Breast epithelium (tissue), 4 donors: Measurements from ENCODE around the gene DST. TPM values are rescaled to one million over a fixed set of nuclear protein-coding genes. Genes with fewer than 3 reads are reported as not detected.

ENCODE experiments used
- DNase-seq, 2 donors: peaks; one replicate each; pipeline ENCODE4 v3.0.0-alpha.2; 2019; ENCODE audit warnings: low spot score in 2 of 2
- H3K27ac ChIP-seq, 2 donors: fragments of 200-600 bp; sonication (generic) in 1 of 2; one replicate each; pipeline ENCODE4 v1.5.1; 2016 to 2019; ENCODE audit warnings: mild to moderate bottlenecking in 1 of 2
- H3K27me3 ChIP-seq, 2 donors: fragments of 200-600 bp; sonication (generic) in 1 of 2; one replicate each; pipeline versions ENCODE4 v1.5.1 to v1.6.0; 2017 to 2019; ENCODE audit warnings: control low read depth in 1 of 2, mild to moderate bottlenecking in 1 of 2
- H3K36me3 ChIP-seq: fragments of 200-600 bp; one replicate; pipeline ENCODE4 v1.5.1; 2019
- H3K4me1 ChIP-seq, 2 donors: fragments of 200-600 bp; sonication (generic); one replicate each; pipeline ENCODE4 v1.5.1; 2016 to 2019; ENCODE audit warnings: control low read depth in 1 of 2
- H3K4me3 ChIP-seq, 3 donors: fragments of 200-600 bp; sonication (generic); 1 replicate in 2 of 3; 2 replicates in 1 of 3; pipeline ENCODE4 v1.5.1; 2016 to 2019; ENCODE audit warnings: mild to moderate bottlenecking in 3 of 3, moderate library complexity in 2 of 3
- H3K9me3 ChIP-seq, 2 donors: fragments of 200-600 bp; sonication (generic) in 1 of 2; one replicate each; pipeline ENCODE4 v1.5.1; 2016 to 2019; ENCODE audit warnings: control low read depth in 1 of 2
- POLR2A ChIP-seq: fragments of 450-650 bp; IDR thresholded peaks from one replicate; pipeline ENCODE4 v1.6.1; 2016; ENCODE audit warnings: antibody characterized with exemption, mild to moderate bottlenecking, moderate library complexity
- POLR2AphosphoS5 ChIP-seq, 3 donors: sonication (generic); formaldehyde crosslinking; IDR thresholded peaks; one replicate each; pipeline ENCODE4 v1.6.1; 2017; ENCODE audit warnings: antibody characterized with exemption in 3 of 3
- intact Hi-C: fragments of 100-400 bp; cut with DNase I; formaldehyde crosslinking; loops from one replicate; pipeline ENCODE4 v1.15.1; 2023; ENCODE audit warnings: low total_unique reads
- total RNA-seq, 3 donors: library from RNA; depleted of rRNA; stranded (reverse); fragments of >200 nt; gene quantifications; one replicate each; pipeline ENCODE4 v1.1.0, GENCODE V29; 2016
- TF ChIP-seq, protein P1 (sequence below), 3 donors: fragments of 450-650 bp; IDR thresholded peaks; one replicate each; pipeline ENCODE4 v1.5.1; 2016 to 2017; ENCODE audit warnings: antibody characterized with exemption in 3 of 3, mild to moderate bottlenecking in 3 of 3, moderate library complexity in 3 of 3

The DST gene
- total RNA-seq, 3 donors from 2014 or later = 272 to 1,354 (median 700) TPM

GRCh38 chr6:56509031-56509430 is 133.7 kb downstream of the DST start:
- Histone ChIP-seq H3K4me1 (no peaks in the 10 kb centered on the region), H3K27ac (no peak overlapping the region), H3K36me3 (no peaks in the 10 kb centered on the region), H3K9me3 (no peaks in the 10 kb centered on the region), H3K27me3 (no peaks in the 10 kb centered on the region), H3K4me3 (no peak overlapping the region)
- no peak for TF ChIP-seq POLR2A
- TF ChIP-seq, protein P1, sequence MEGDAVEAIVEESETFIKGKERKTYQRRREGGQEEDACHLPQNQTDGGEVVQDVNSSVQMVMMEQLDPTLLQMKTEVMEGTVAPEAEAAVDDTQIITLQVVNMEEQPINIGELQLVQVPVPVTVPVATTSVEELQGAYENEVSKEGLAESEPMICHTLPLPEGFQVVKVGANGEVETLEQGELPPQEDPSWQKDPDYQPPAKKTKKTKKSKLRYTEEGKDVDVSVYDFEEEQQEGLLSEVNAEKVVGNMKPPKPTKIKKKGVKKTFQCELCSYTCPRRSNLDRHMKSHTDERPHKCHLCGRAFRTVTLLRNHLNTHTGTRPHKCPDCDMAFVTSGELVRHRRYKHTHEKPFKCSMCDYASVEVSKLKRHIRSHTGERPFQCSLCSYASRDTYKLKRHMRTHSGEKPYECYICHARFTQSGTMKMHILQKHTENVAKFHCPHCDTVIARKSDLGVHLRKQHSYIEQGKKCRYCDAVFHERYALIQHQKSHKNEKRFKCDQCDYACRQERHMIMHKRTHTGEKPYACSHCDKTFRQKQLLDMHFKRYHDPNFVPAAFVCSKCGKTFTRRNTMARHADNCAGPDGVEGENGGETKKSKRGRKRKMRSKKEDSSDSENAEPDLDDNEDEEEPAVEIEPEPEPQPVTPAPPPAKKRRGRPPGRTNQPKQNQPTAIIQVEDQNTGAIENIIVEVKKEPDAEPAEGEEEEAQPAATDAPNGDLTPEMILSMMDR (IDR thresholded peaks at IDR 0.05) = no peak
- no peak for TF ChIP-seq POLR2AphosphoS5 (IDR thresholded peaks at IDR 0.05)
- DNase-seq = no peak
- intact Hi-C loops = no loop called here

GRCh38 chr6:56507517-56507916 is 135.2 kb downstream of the DST start:
- no peak for DNase-seq
- Histone ChIP-seq H3K27me3 (no peaks in the 10 kb centered on the region), H3K4me1 (no peaks in the 10 kb centered on the region), H3K4me3 (no peak overlapping the region), H3K9me3 (no peaks in the 10 kb centered on the region), H3K36me3 (peaks cover 3% of the 10 kb centered on the region), H3K27ac (peak overlapping the region; percentile 15 to 37)
- intact Hi-C loops = no loop called here
- TF ChIP-seq, protein P1 (IDR thresholded peaks at IDR 0.05) = no peak
- TF ChIP-seq POLR2A = no peak
- no peak for TF ChIP-seq POLR2AphosphoS5 (IDR thresholded peaks at IDR 0.05)

GRCh38 chr6:56505512-56506260 is 137.0 kb downstream of the DST start:
- Histone ChIP-seq H3K9me3 (no peaks in the 10 kb centered on the region), H3K36me3 (peaks cover 3% of the 10 kb centered on the region), H3K4me3 (no peak overlapping the region), H3K27me3 (no peaks in the 10 kb centered on the region), H3K27ac (peak overlapping the region in 1 of 2 donors; percentile 4), H3K4me1 (no peaks in the 10 kb centered on the region)
- DNase-seq = no peak
- intact Hi-C loops = no loop called here
- no peak for TF ChIP-seq POLR2AphosphoS5 (IDR thresholded peaks at IDR 0.05)

GRCh38 chr6:56501993-56502392 is 140.7 kb downstream of the DST start:
- H3K9me3 ChIP-seq = no peaks in the 10 kb centered on the region
- intact Hi-C loops = no loop called here
- no peaks in the 10 kb centered on the region for H3K4me1 ChIP-seq
- no peak overlapping the region for H3K27ac ChIP-seq
- H3K36me3 ChIP-seq = peaks cover 11% of the 10 kb centered on the region
- H3K4me3 ChIP-seq = no peak overlapping the region
- DNase-seq = no peak
- TF ChIP-seq, protein P1 (IDR thresholded peaks at IDR 0.05) = no peak
- TF ChIP-seq POLR2AphosphoS5 (IDR thresholded peaks at IDR 0.05) (no peak), POLR2A (no peak)
- no peaks in the 10 kb centered on the region for H3K27me3 ChIP-seq

- Histone ChIP-seq H3K4me3 (no peak overlapping the region), H3K27me3 (no peaks in the 10 kb centered on the region), H3K4me1 (no peaks in the 10 kb centered on the region), H3K9me3 (no peaks in the 10 kb centered on the region), H3K36me3 (peaks cover 11% of the 10 kb centered on the region), H3K27ac (no peak overlapping the region)
- intact Hi-C loops = no loop called here
- TF ChIP-seq POLR2A = no peak
- TF ChIP-seq, protein P1 (IDR thresholded peaks at IDR 0.05) = no peak
- TF ChIP-seq POLR2AphosphoS5 (IDR thresholded peaks at IDR 0.05) = no peak
- DNase-seq = no peak
These were observed 143.6 kb downstream of the DST start for GRCh38 chr6:56499095-56499494.
